ENCODE measurements around the gene RAPGEF1. TPM values are rescaled to one million over a fixed set of nuclear protein-coding genes. Genes with fewer than 3 reads are reported as not detected.

The RAPGEF1 gene
- total RNA-seq, 1 donor from 2014 or later = 33.3 TPM

DNA sequence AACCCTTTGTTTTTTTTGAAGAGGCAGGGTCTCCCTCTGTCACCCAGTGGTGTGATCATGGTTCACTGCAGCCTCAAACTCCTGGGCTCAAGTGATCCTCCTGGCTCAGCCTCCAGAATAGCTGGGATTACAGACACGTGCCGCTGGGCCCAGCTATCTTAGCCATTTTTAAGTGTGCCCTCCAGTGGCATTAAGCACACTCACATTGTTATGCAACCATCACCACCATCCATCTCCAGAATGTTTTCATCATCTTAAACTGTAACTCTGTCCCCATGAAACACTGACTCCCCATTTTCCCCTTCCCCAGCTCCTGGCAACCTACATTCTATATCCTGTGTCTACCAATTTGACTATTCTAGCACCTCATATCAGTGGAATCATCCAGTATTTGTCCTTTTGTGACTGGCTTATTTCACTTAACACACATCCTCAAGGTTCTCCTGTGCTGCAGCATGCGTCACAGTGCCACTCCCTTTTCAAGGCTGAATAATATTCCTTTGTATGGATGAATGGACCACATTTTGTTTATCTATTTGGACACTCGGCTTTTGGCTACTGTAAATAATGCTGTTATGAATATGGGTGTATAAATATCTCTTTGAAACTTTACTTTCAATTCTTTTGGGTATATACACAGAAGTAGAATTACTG is 12.5 kb upstream of the RAPGEF1 start:
- Histone ChIP-seq H3K27ac (no peak overlapping the region), H4K20me1 (ENCODE audit: low read depth) (no peaks in the 10 kb centered on the region), H3K79me2 (ENCODE audit: low read depth) (no peaks in the 10 kb centered on the region), H3K27me3 (no peaks in the 10 kb centered on the region), H2AFZ (replicated peaks) (no peak overlapping the region), H3K4me2 (no peak overlapping the region), H3K9me3 (ENCODE audit: low read depth) (no peaks in the 10 kb centered on the region), H3K4me1 (no peaks in the 10 kb centered on the region), H3K9ac (no peak overlapping the region), H3K36me3 (no peaks in the 10 kb centered on the region), H3K4me3 (no peak overlapping the region), H3F3A (ENCODE audit: low read depth) (peaks cover 8% of the 10 kb centered on the region)
- no peak for DNase-seq (ENCODE audit: low spot score)
- Mint-ChIP-seq H3K9me3 (no peaks in the 10 kb centered on the region), H3K4me3 (peak overlapping the region; percentile 2), H3K27me3 (ENCODE audit: insufficient read depth, low read depth) (peaks cover 9% of the 10 kb centered on the region), H3K36me3 (no peaks in the 10 kb centered on the region), H3K4me1 (peaks cover 3% of the 10 kb centered on the region), H3K27ac (no peak overlapping the region)
- TF ChIP-seq EZH2 (IDR thresholded peaks at IDR 0.05) (no peak), EZH2phosphoT487 (IDR thresholded peaks at IDR 0.05) (no peak)
- TF ChIP-seq, protein P1, sequence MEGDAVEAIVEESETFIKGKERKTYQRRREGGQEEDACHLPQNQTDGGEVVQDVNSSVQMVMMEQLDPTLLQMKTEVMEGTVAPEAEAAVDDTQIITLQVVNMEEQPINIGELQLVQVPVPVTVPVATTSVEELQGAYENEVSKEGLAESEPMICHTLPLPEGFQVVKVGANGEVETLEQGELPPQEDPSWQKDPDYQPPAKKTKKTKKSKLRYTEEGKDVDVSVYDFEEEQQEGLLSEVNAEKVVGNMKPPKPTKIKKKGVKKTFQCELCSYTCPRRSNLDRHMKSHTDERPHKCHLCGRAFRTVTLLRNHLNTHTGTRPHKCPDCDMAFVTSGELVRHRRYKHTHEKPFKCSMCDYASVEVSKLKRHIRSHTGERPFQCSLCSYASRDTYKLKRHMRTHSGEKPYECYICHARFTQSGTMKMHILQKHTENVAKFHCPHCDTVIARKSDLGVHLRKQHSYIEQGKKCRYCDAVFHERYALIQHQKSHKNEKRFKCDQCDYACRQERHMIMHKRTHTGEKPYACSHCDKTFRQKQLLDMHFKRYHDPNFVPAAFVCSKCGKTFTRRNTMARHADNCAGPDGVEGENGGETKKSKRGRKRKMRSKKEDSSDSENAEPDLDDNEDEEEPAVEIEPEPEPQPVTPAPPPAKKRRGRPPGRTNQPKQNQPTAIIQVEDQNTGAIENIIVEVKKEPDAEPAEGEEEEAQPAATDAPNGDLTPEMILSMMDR (IDR thresholded peaks at IDR 0.05) = no peak

- Histone ChIP-seq H3K9me3 (ENCODE audit: low read depth) (no peaks in the 10 kb centered on the region), H3K27ac (no peak overlapping the region), H3K4me3 (no peak overlapping the region), H3F3A (ENCODE audit: low read depth) (no peaks in the 10 kb centered on the region), H3K4me2 (no peak overlapping the region), H4K20me1 (ENCODE audit: low read depth) (no peaks in the 10 kb centered on the region), H3K4me1 (no peaks in the 10 kb centered on the region), H3K36me3 (no peaks in the 10 kb centered on the region), H3K79me2 (ENCODE audit: low read depth) (no peaks in the 10 kb centered on the region), H2AFZ (replicated peaks) (no peak overlapping the region), H3K27me3 (no peaks in the 10 kb centered on the region), H3K9ac (no peak overlapping the region)
- Mint-ChIP-seq H3K36me3 (no peaks in the 10 kb centered on the region), H3K4me1 (no peaks in the 10 kb centered on the region), H3K27ac (no peak overlapping the region), H3K4me3 (no peak overlapping the region), H3K27me3 (ENCODE audit: insufficient read depth, low read depth) (peaks cover 6% of the 10 kb centered on the region), H3K9me3 (no peaks in the 10 kb centered on the region)
- no peak for TF ChIP-seq EZH2 (IDR thresholded peaks at IDR 0.05)
- TF ChIP-seq, protein P1 (IDR thresholded peaks at IDR 0.05) = no peak
- no peak for TF ChIP-seq EZH2phosphoT487 (IDR thresholded peaks at IDR 0.05)
- no peak for DNase-seq (ENCODE audit: low spot score)
These were observed 8.6 kb upstream of the RAPGEF1 start for GRCh38 chr9:131748411-131748955.

DNA sequence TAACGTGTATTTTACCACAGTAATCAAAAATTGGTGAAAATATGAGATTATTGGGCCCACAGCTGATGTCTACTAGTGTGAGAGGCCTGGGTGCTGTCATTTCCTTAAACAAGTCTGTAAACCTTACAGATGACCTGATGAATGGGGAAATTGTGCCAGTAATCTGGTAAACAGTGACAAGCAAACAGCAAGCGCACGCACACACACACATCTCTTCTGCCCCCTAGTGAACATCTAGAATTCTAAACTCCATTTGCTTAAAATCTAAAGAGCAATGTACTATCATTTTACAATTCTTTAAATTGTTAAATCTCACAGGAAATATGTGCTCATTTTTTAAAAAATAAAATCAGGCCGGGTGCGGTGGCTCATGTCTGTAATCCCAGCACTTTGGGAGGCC is 7.5 kb upstream of the RAPGEF1 start:
- peaks cover 2% of the 10 kb centered on the region for H3K9me3 Mint-ChIP-seq
- H3K36me3 Mint-ChIP-seq = no peaks in the 10 kb centered on the region
- Histone ChIP-seq H3F3A (ENCODE audit: low read depth) (no peaks in the 10 kb centered on the region), H2AFZ (replicated peaks) (no peak overlapping the region), H3K9ac (no peak overlapping the region), H3K79me2 (ENCODE audit: low read depth) (no peaks in the 10 kb centered on the region), H3K27ac (no peak overlapping the region), H3K4me3 (no peak overlapping the region), H4K20me1 (ENCODE audit: low read depth) (no peaks in the 10 kb centered on the region), H3K4me1 (no peaks in the 10 kb centered on the region), H3K36me3 (no peaks in the 10 kb centered on the region), H3K27me3 (no peaks in the 10 kb centered on the region), H3K4me2 (no peak overlapping the region), H3K9me3 (ENCODE audit: low read depth) (no peaks in the 10 kb centered on the region)
- H3K4me3 Mint-ChIP-seq = no peak overlapping the region
- no peak overlapping the region for H3K27ac Mint-ChIP-seq
- no peaks in the 10 kb centered on the region for H3K4me1 Mint-ChIP-seq
- TF ChIP-seq, protein P1 (IDR thresholded peaks at IDR 0.05) = peak; percentile 68
- no peak for TF ChIP-seq EZH2 (IDR thresholded peaks at IDR 0.05)
- peak; percentile 61 for DNase-seq (ENCODE audit: low spot score)
- H3K27me3 Mint-ChIP-seq (ENCODE audit: insufficient read depth, low read depth) = peaks cover 5% of the 10 kb centered on the region
